GM18519 (cell line): Measurements from ENCODE around the gene SMCO2.

Source experiments
- ATAC-seq: cut with Tn5 transposase; IDR thresholded peaks from one replicate; pipeline ENCODE4 v1.9.1; 2021; ENCODE audit warnings: mild to moderate bottlenecking, moderate library complexity; ENCODE audit not compliant: unreplicated experiment, low FRiP score

The SMCO2 gene

DNA sequence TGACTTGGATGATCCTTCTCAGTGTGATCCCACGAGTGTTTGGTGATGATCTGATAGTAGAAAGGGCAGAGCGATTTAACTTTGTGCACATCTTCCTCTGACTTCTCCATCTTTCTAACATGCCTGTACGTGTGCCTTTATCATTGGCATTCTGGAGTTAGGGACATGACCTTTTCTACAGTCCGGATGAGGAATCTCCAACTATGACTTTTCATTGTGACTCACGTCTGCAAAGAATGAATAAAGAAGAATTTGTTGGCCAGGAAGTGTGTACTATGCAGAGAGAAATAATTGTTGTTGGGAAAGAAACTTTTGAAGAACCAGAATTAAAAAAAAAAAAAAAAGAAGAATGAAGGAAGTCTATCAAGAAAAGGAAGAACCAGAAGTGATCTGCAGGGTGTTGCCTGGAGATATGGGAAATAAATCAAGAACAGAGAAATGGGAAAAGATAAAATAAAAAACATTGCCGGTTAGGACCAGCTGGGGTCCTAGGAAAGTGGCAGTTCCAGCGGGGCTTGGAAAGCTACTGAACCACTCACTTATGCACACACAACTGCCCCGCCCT, 102.8 kb downstream of the SMCO2 start:
- no peak for ATAC-seq

DNA sequence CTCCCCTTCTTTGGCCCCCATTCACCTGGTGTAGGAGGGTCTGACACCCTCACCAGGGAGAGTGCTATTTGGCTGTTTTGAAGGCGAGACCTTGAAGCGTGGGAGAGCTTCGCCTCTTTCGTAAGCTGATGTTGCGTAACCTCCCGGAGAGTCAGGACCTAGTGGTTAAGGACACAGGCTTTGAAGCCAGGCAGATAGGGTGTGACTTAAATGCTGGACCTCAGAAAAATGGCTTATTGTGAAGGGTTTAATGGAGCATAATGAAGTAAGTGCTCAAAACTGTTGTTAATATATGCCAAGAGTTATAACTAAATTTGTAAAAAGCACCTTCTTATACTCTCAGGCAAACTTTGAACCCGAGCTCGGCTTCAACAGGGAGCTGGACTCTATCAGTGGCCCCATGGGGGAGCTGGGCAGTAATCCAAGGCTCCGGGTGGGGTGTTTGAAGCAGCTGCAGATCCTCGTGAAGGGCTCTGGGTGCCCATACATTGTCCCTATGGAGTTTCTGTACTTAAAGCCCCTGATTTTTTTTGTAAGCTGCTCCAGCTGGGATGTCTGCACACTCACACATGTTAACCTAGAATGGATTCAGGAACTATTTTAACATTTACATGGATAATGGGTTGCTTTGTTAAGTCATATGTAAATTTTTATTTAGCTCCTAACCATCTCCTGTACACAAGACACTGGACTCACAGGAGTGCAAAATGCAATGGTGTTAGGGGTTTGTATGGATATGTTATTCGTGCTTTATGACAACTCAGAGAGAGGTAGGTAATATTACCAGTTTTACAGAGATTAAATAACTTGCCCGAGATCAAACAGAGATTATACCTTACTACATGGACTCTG, 103.5 kb downstream of the SMCO2 start:
- no peak for ATAC-seq

DNA sequence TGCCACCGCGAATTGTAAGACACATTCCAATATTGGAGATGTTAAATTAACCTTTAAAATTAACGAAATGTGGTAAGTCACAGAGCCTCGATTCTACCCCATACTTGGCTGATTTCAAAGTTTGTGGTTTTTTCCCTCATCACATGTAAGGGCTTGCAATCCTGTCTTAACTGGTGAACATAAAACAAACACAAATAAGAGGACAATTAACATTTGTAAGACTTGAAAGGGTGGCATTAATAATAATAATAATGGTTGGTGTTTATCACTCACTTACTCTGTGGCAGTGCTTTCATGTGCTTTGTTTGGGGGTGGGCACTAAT, 104.1 kb downstream of the SMCO2 start:
- ATAC-seq = no peak

DNA sequence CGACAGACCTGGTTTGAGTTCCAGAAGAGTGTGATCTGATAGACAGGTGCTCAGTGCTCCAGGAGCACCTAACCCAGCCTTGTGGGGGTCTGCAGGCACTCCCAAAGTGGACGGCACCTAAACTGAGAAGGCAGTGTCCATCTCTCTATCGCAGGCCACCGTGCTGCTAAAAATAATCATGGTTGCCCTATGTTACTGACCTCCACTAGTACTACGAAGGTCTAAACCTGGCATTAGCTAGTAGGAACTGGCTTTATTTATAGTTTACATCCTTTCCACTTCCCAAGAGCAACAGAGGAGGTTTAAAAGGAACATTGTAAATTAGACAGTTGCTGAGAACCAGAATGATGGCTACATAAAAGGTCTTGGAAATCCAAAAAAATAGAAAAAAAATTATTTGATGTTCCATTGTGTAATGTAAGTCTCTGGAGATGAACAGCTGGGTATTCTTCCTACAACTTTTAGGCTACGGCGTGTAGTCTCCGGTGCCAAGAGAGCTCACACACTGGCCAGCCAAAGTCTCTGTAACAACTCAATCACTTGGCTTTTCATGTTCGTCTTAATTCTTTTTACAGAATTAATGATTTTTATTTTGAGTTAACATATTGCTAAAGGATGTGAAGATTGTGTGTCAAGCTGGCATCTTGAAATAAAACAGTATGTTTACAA, 104.8 kb downstream of the SMCO2 start:
- ATAC-seq = no peak
